Measurements from ENCODE around the gene C10orf90.

The C10orf90 gene

DNA sequence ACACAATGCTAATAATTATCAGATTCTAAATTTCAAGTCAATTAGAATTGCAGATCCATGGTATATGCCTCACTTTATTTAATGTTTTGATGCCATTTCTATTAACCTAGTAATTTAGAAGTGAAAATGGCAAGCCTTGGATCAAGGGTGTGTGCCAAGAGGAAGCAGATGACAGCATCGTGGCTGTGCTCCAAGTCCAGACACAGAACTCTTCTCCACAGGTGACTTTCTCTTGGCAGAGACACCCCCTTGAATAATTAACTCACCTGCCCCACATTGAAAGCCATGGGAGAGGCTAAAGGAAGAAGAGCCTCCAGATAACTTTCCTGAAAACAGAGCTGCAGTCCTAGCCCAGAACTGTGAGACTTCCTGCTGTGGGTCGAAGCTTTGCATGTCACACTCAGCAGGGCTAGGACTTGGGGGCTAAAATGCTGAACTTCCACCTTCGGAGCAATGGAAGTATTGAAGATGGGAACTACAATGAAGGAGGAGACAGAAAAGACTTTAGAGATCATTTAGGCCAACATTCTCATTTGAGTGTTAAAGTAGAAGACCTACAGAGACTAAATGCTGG is 996 bp upstream of the C10orf90 start:
- no peaks in the 10 kb centered on the region for H3F3A ChIP-seq (ENCODE audit: control insufficient read depth, insufficient read depth)
- H3K36me3 ChIP-seq (ENCODE audit: control insufficient read depth, low read length): no peaks in the 10 kb centered on the region
- TF ChIP-seq EZH2phosphoT487 (IDR thresholded peaks at IDR 0.05; ENCODE audit: borderline replicate concordance, low read length): no peak
- TF ChIP-seq CTCF (IDR thresholded peaks at IDR 0.05; ENCODE audit: low read depth, low read length, poor library complexity, severe bottlenecking): no peak
- H3K9me2 ChIP-seq (replicated peaks; ENCODE audit: control insufficient read depth, low read length): no peaks in the 10 kb centered on the region
- no peaks in the 10 kb centered on the region for H3K27me3 ChIP-seq (ENCODE audit: control insufficient read depth, low read length)
- H3K27ac ChIP-seq (ENCODE audit: low read depth, low read length): no peak overlapping the region
- no peaks in the 10 kb centered on the region for H4K20me1 ChIP-seq (ENCODE audit: control insufficient read depth, insufficient read depth, low read depth, low read length)
- H3K4me3 ChIP-seq (ENCODE audit: low read length): no peak overlapping the region
- H3K4me2 ChIP-seq (ENCODE audit: low read length): no peak overlapping the region
- peaks cover 6% of the 10 kb centered on the region; the same call in 1 of the 2 replicates for H3K9me3 ChIP-seq (ENCODE audit: control insufficient read depth, insufficient read depth, low read length)
- no peaks in the 10 kb centered on the region for H3K4me1 ChIP-seq (ENCODE audit: control insufficient read depth, low read length)
- H3K79me2 ChIP-seq (ENCODE audit: control insufficient read depth, low read length): no peaks in the 10 kb centered on the region

DNA sequence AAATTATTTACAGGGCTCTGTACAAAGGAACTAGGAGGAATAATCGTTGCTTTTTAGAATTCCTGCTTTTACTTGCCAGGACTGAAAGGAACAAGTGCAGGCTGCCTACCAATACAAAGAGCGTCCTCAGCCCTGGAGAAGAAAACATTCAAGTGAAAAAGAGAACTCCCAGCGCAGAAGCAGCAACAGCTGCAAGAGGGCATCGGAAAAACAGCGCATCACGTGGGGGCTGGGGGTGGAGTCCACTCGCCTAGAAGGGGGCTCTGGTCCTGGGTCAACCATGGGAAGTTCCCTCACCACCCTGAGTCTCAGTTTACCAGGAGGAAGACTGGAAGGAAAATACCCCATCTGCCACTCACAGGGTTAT is 385 bp upstream of the C10orf90 start:
- TF ChIP-seq EZH2phosphoT487 (IDR thresholded peaks at IDR 0.05; ENCODE audit: borderline replicate concordance, low read length): no peak
- no peak for TF ChIP-seq CTCF (IDR thresholded peaks at IDR 0.05; ENCODE audit: low read depth, low read length, poor library complexity, severe bottlenecking)
- H3K27me3 ChIP-seq (ENCODE audit: control insufficient read depth, low read length): no peaks in the 10 kb centered on the region
- H3K4me1 ChIP-seq (ENCODE audit: control insufficient read depth, low read length): no peaks in the 10 kb centered on the region
- no peaks in the 10 kb centered on the region for H3K9me2 ChIP-seq (replicated peaks; ENCODE audit: control insufficient read depth, low read length)
- H3K79me2 ChIP-seq (ENCODE audit: control insufficient read depth, low read length): no peaks in the 10 kb centered on the region
- H4K20me1 ChIP-seq (ENCODE audit: control insufficient read depth, insufficient read depth, low read depth, low read length): no peaks in the 10 kb centered on the region
- peaks cover 6% of the 10 kb centered on the region; the same call in 1 of the 2 replicates for H3K9me3 ChIP-seq (ENCODE audit: control insufficient read depth, insufficient read depth, low read length)
- no peak overlapping the region for H3K4me3 ChIP-seq (ENCODE audit: low read length)
- no peaks in the 10 kb centered on the region for H3K36me3 ChIP-seq (ENCODE audit: control insufficient read depth, low read length)
- no peak overlapping the region for H3K4me2 ChIP-seq (ENCODE audit: low read length)
- H3F3A ChIP-seq (ENCODE audit: control insufficient read depth, insufficient read depth): no peaks in the 10 kb centered on the region
- no peak overlapping the region for H3K27ac ChIP-seq (ENCODE audit: low read depth, low read length)

- H3K9me2 ChIP-seq (replicated peaks; ENCODE audit: control insufficient read depth, low read length): no peaks in the 10 kb centered on the region
- no peaks in the 10 kb centered on the region for H3K79me2 ChIP-seq (ENCODE audit: control insufficient read depth, low read length)
- H3K27ac ChIP-seq (ENCODE audit: low read depth, low read length): no peak overlapping the region
- no peaks in the 10 kb centered on the region for H3K27me3 ChIP-seq (ENCODE audit: control insufficient read depth, low read length)
- peaks cover 6% of the 10 kb centered on the region; the same call in 1 of the 2 replicates for H3K9me3 ChIP-seq (ENCODE audit: control insufficient read depth, insufficient read depth, low read length)
- H3K36me3 ChIP-seq (ENCODE audit: control insufficient read depth, low read length): no peaks in the 10 kb centered on the region
- H3K4me3 ChIP-seq (ENCODE audit: low read length): no peak overlapping the region
- TF ChIP-seq EZH2phosphoT487 (IDR thresholded peaks at IDR 0.05; ENCODE audit: borderline replicate concordance, low read length): no peak
- TF ChIP-seq CTCF (IDR thresholded peaks at IDR 0.05; ENCODE audit: low read depth, low read length, poor library complexity, severe bottlenecking): no peak
- no peak overlapping the region for H3K4me2 ChIP-seq (ENCODE audit: low read length)
- no peaks in the 10 kb centered on the region for H3K4me1 ChIP-seq (ENCODE audit: control insufficient read depth, low read length)
- H3F3A ChIP-seq (ENCODE audit: control insufficient read depth, insufficient read depth): no peaks in the 10 kb centered on the region
- no peaks in the 10 kb centered on the region for H4K20me1 ChIP-seq (ENCODE audit: control insufficient read depth, insufficient read depth, low read depth, low read length)
Measured at GRCh38 chr10:126669168-126669567, 1.3 kb downstream of the C10orf90 start.

Data from DOHH2 (cell line).